H1 (cell line): ENCODE results near the gene PML. TPM values are rescaled to one million over a fixed set of nuclear protein-coding genes. Genes with fewer than 3 reads are reported as not detected.

Experiments used
- BRCA1 ChIP-seq: IDR thresholded peaks from 2 replicates; pipeline ENCODE4 v1.6.1; 2012; ENCODE audit warnings: low read depth, low read length, improper control_type of control experiment
- CBX8 ChIP-seq: fragments of 300-800, 300-1000 bp; sonication (generic); IDR thresholded peaks from 2 replicates; pipeline ENCODE4 v1.7.1; 2016; ENCODE audit warnings: low read depth, low read length, borderline replicate concordance
- CEBPB ChIP-seq: IDR thresholded peaks from 2 replicates; pipeline ENCODE4 v1.6.1; 2012; ENCODE audit warnings: low read depth, low read length
- CTBP2 ChIP-seq: IDR thresholded peaks from 2 replicates; pipeline ENCODE4 v1.7.0; 2011; ENCODE audit warnings: borderline replicate concordance, mild to moderate bottlenecking, moderate library complexity, mixed read lengths, low read length; ENCODE audit not compliant: insufficient read depth, insufficient read length
- JUND ChIP-seq: IDR thresholded peaks from 2 replicates; pipeline ENCODE4 v1.6.1; 2011; ENCODE audit warnings: mild to moderate bottlenecking, improper control_type of control experiment, low read length
- KDM4A ChIP-seq: IDR thresholded peaks from one replicate; pipeline ENCODE4 v1.7.1; 2012; ENCODE audit warnings: low read depth, mild to moderate bottlenecking, moderate library complexity, low read length, inconsistent platforms; ENCODE audit not compliant: severe bottlenecking
- TEAD4 ChIP-seq: IDR thresholded peaks from 2 replicates; pipeline ENCODE4 v1.6.1; 2012; ENCODE audit warnings: low read depth, low read length, inconsistent platforms, mixed read lengths
- polyA plus RNA-seq, 7 experiments: library from polyadenylated mRNA; depleted of rRNA in 3 of 7; stranded (reverse) in 5 of 7; unstranded in 2 of 7; fragments of >200 nt in 5 of 7; fragments of 200-250 nt in 2 of 7; gene quantifications; 1 replicate in 5 of 7; 2 replicates in 1 of 7; 4 replicates in 1 of 7; pipeline versions ENCODE4 v1.2.1 to v1.2.3, GENCODE V29; 2011 to 2013; ENCODE audit warnings: missing spikeins in 2 of 7, mixed read lengths in 2 of 7
- total RNA-seq: library from RNA; stranded (reverse); fragmentation: NEBNext Ultra II Directional; extraction: Animal tissue kit (Norgen Biotek cat#: 25700); gene quantifications from 2 replicates; pipeline ENCODE4 v1.2.1, GENCODE V29; 2021
- TF ChIP-seq, protein P1 (sequence below): IDR thresholded peaks from 2 replicates; pipeline ENCODE4 v1.6.1; 2011; ENCODE audit warnings: low read depth, mild to moderate bottlenecking, low read length; ENCODE audit not compliant: insufficient read depth

Gene PML
- total and polyA plus RNA-seq, 2 of the 8 experiments (the other 6 are each of a cell fraction or from before 2014, with no cell fraction given): 14.9 to 30.3 TPM

DNA sequence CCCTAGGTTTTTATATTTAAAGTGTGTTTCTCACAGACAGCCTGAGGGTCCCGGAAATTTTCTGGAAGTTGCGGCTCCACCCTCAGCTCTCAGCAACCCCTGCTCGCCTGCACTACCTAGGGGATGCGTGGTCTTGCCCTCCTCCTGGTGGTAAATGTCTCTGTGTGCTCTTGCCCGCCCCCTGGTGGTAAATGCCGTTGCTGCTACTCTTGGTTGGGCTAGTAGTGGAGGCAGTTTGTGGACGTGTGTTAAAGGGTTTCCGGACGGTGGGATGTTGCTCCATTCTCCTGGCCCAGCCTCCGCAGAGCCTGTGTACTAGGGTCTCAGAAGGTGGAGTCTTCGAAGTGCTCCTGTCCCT, 29.8 kb upstream of the PML start (continued):
- 0 out of 2 replicates have a peak, but pooled peaks have one; percentile 26 for TF ChIP-seq TEAD4
- TF ChIP-seq JUND: peak; percentile 39; the same call in 1 of the 2 replicates
- TF ChIP-seq KDM4A: no peak
- TF ChIP-seq CEBPB: no peak
- TF ChIP-seq BRCA1: no peak
- TF ChIP-seq, protein P1, sequence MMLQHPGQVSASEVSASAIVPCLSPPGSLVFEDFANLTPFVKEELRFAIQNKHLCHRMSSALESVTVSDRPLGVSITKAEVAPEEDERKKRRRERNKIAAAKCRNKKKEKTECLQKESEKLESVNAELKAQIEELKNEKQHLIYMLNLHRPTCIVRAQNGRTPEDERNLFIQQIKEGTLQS: no peak
- TF ChIP-seq CTBP2: no peak
- TF ChIP-seq CBX8: no peak
